Stomach smooth muscle (tissue), 2 donors: ENCODE measurements around the gene ARL3.

ENCODE experiments used
- H3K27ac ChIP-seq: one replicate; pipeline ENCODE4 v1.7.0; 2013; ENCODE audit warnings: mild to moderate bottlenecking, low read length, inconsistent platforms
- H3K27me3 ChIP-seq, 2 donors: one replicate each; pipeline ENCODE4 v1.7.0; 2013; ENCODE audit warnings: low read length in 2 of 2; ENCODE audit not compliant: insufficient read depth in 2 of 2, control insufficient read depth in 1 of 2
- H3K36me3 ChIP-seq, 2 donors: one replicate each; pipeline ENCODE4 v1.7.0; 2013; ENCODE audit warnings: low read length in 2 of 2; ENCODE audit not compliant: control insufficient read depth in 2 of 2, insufficient read depth in 2 of 2
- H3K4me1 ChIP-seq: one replicate; pipeline ENCODE4 v1.7.0; 2013; ENCODE audit warnings: low read length; ENCODE audit not compliant: control insufficient read depth, insufficient read depth
- H3K4me3 ChIP-seq, 2 donors: one replicate each; pipeline ENCODE4 v1.7.0; 2013; ENCODE audit warnings: low read length in 2 of 2
- H3K9ac ChIP-seq, 2 donors: one replicate each; pipeline ENCODE4 v1.7.0; 2013; ENCODE audit warnings: low read length in 2 of 2, mild to moderate bottlenecking in 1 of 2
- H3K9me3 ChIP-seq, 2 donors: one replicate each; pipeline ENCODE4 v1.7.0; 2013; ENCODE audit warnings: low read length in 2 of 2; ENCODE audit not compliant: control insufficient read depth in 2 of 2
- donor health status: healthy.
- donor health status: Pancreatic carcinoma.

Gene ARL3

GRCh38 chr10:102632394-102633111 is 81.6 kb downstream of the ARL3 start:
- Histone ChIP-seq H3K36me3 (peaks cover 0 to 2% of the 10 kb centered on the region in 2 donors), H3K4me3 (peak overlapping the region; percentile 29 to 44)

GRCh38 chr10:102631525-102632393 is 82.4 kb downstream of the ARL3 start:
- Histone ChIP-seq H3K9ac (no peak overlapping the region), H3K36me3 (peaks cover 0 to 2% of the 10 kb centered on the region in 2 donors), H3K27me3 (no peaks in the 10 kb centered on the region), H3K4me3 (no peak overlapping the region), H3K27ac (peak overlapping the region; percentile 71), H3K9me3 (no peaks in the 10 kb centered on the region), H3K4me1 (peaks cover 68% of the 10 kb centered on the region)

More at GRCh38 chr10:102632394-102633111, 81.6 kb downstream of the ARL3 start:
- peak overlapping the region; percentile 71 for H3K27ac ChIP-seq
- H3K9me3 ChIP-seq, result no peaks in the 10 kb centered on the region
- peak overlapping the region in 1 of 2 donors; percentile 15 for H3K9ac ChIP-seq
- peaks cover 60% of the 10 kb centered on the region for H3K4me1 ChIP-seq
- no peaks in the 10 kb centered on the region for H3K27me3 ChIP-seq

GRCh38 chr10:102630663-102631062 is 83.5 kb downstream of the ARL3 start:
- Histone ChIP-seq H3K36me3 (peaks cover 0 to 2% of the 10 kb centered on the region in 2 donors), H3K9ac (no peak overlapping the region), H3K4me3 (no peak overlapping the region), H3K9me3 (no peaks in the 10 kb centered on the region), H3K27ac (peak overlapping the region; percentile 71), H3K4me1 (peaks cover 78% of the 10 kb centered on the region), H3K27me3 (no peaks in the 10 kb centered on the region)

- Histone ChIP-seq H3K4me3 (no peak overlapping the region), H3K27me3 (no peaks in the 10 kb centered on the region), H3K36me3 (peaks cover 0 to 2% of the 10 kb centered on the region in 2 donors), H3K9ac (peak overlapping the region in 1 of 2 donors; percentile 29), H3K4me1 (peaks cover 81% of the 10 kb centered on the region), H3K9me3 (no peaks in the 10 kb centered on the region), H3K27ac (peak overlapping the region; percentile 71)
Measured at GRCh38 chr10:102629661-102630614, 84.3 kb downstream of the ARL3 start.

GRCh38 chr10:102628451-102628911 is 85.7 kb downstream of the ARL3 start:
- Histone ChIP-seq H3K36me3 (peaks cover 0 to 2% of the 10 kb centered on the region in 2 donors), H3K4me3 (no peak overlapping the region), H3K9me3 (no peaks in the 10 kb centered on the region), H3K27ac (peak overlapping the region; percentile 98), H3K9ac (peak overlapping the region; percentile 68 to 75), H3K27me3 (no peaks in the 10 kb centered on the region), H3K4me1 (peaks cover 83% of the 10 kb centered on the region)

- H3K27me3 ChIP-seq, result no peaks in the 10 kb centered on the region
- peaks cover 76% of the 10 kb centered on the region for H3K4me1 ChIP-seq
- peak overlapping the region; percentile 98 for H3K27ac ChIP-seq
- H3K36me3 ChIP-seq, result peaks cover 0 to 2% of the 10 kb centered on the region in 2 donors
- H3K9ac ChIP-seq, result peak overlapping the region; percentile 68 to 75
- no peaks in the 10 kb centered on the region for H3K9me3 ChIP-seq
- peak overlapping the region; percentile 42 to 44 for H3K4me3 ChIP-seq
Measured at GRCh38 chr10:102627736-102628293, 86.4 kb downstream of the ARL3 start.

- Histone ChIP-seq H3K27ac (peak overlapping the region; percentile 98), H3K9me3 (no peaks in the 10 kb centered on the region), H3K27me3 (no peaks in the 10 kb centered on the region), H3K36me3 (peaks cover 0 to 2% of the 10 kb centered on the region in 2 donors), H3K9ac (peak overlapping the region; percentile 68 to 75), H3K4me3 (peak overlapping the region; percentile 3 to 42), H3K4me1 (peaks cover 71% of the 10 kb centered on the region)
Measured at GRCh38 chr10:102627291-102627735, 86.9 kb downstream of the ARL3 start.

- H3K9me3 ChIP-seq, result no peaks in the 10 kb centered on the region
- H3K27me3 ChIP-seq, result no peaks in the 10 kb centered on the region
- no peak overlapping the region for H3K9ac ChIP-seq
- no peak overlapping the region for H3K4me3 ChIP-seq
- peaks cover 76% of the 10 kb centered on the region for H3K4me1 ChIP-seq
- H3K27ac ChIP-seq, result peak overlapping the region; percentile 98
- peaks cover 0 to 2% of the 10 kb centered on the region in 2 donors for H3K36me3 ChIP-seq
Measured at GRCh38 chr10:102626026-102626685, 88.0 kb downstream of the ARL3 start.

- Histone ChIP-seq H3K27me3 (no peaks in the 10 kb centered on the region), H3K4me3 (peak overlapping the region in 1 of 2 donors; percentile 1), H3K36me3 (no peaks in the 10 kb centered on the region), H3K27ac (peak overlapping the region; percentile 98), H3K4me1 (peaks cover 83% of the 10 kb centered on the region), H3K9me3 (no peaks in the 10 kb centered on the region), H3K9ac (peak overlapping the region in 1 of 2 donors; percentile 5)
Measured at GRCh38 chr10:102624751-102625645, 89.2 kb downstream of the ARL3 start.
